Measurements from ENCODE around the gene MTARC2. TPM values are rescaled to one million over a fixed set of nuclear protein-coding genes. Genes with fewer than 3 reads are reported as not detected.

The MTARC2 gene
- total RNA-seq, 1 experiment from 2014 or later, result not detected

DNA sequence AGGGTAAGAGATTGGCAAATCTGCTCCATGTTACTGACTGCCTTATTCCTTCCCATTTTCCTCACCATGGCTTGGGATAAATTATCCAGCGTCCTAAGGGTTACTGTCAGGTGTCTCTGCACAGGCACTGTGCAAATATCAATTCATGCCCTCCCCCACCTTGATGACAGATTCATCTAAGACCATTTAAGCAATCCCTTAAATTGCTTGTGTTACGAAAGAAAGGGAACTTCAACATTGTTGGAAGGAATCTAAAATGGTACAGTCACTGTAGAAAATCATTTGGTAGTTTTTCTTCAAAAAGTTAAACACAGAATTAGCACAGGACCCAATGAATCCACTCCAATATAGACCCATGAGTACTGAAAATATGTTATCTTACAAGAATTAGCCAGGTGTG is 17.6 kb upstream of the MTARC2 start:
- POLR2A ChIA-PET (ENCODE audit: low non-redundant PET), result no interaction called here
- H3K9me3 ChIP-seq (ENCODE audit: low read depth, low read length, poor library complexity, severe bottlenecking), result no peaks in the 10 kb centered on the region
- CTCF ChIA-PET, result no interaction called here
- intact Hi-C loops (cut with micrococcal nuclease; ENCODE audit: unreplicated experiment), result no loop called here
- no peak for DNase-seq (ENCODE audit: low spot score)
- no peak overlapping the region for H3K4me3 ChIP-seq (ENCODE audit: low read depth, low read length, poor library complexity, severe bottlenecking)
- H3K27me3 ChIP-seq (replicated peaks; ENCODE audit: insufficient read depth, low read depth, low read length, poor library complexity), result no peaks in the 10 kb centered on the region
- TF ChIP-seq, protein P1, sequence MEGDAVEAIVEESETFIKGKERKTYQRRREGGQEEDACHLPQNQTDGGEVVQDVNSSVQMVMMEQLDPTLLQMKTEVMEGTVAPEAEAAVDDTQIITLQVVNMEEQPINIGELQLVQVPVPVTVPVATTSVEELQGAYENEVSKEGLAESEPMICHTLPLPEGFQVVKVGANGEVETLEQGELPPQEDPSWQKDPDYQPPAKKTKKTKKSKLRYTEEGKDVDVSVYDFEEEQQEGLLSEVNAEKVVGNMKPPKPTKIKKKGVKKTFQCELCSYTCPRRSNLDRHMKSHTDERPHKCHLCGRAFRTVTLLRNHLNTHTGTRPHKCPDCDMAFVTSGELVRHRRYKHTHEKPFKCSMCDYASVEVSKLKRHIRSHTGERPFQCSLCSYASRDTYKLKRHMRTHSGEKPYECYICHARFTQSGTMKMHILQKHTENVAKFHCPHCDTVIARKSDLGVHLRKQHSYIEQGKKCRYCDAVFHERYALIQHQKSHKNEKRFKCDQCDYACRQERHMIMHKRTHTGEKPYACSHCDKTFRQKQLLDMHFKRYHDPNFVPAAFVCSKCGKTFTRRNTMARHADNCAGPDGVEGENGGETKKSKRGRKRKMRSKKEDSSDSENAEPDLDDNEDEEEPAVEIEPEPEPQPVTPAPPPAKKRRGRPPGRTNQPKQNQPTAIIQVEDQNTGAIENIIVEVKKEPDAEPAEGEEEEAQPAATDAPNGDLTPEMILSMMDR (conservative IDR thresholded peaks at IDR 0.05; ENCODE audit: low read depth, low read length), result no peak
- no peak for TF ChIP-seq EZH2 (IDR thresholded peaks at IDR 0.05; ENCODE audit: borderline replicate concordance, low read depth, low read length, poor library complexity, severe bottlenecking)
- H3K27ac ChIP-seq (ENCODE audit: low read depth, low read length, poor library complexity, severe bottlenecking), result no peak overlapping the region
- no TSS peak for BruUV-seq (replicated peaks)
- no peaks in the 10 kb centered on the region for H3K4me1 ChIP-seq (ENCODE audit: insufficient read depth, low read length, poor library complexity, severe bottlenecking)
- no peaks in the 10 kb centered on the region for H3K36me3 ChIP-seq (ENCODE audit: insufficient read depth, low read length, poor library complexity, severe bottlenecking)

DNA sequence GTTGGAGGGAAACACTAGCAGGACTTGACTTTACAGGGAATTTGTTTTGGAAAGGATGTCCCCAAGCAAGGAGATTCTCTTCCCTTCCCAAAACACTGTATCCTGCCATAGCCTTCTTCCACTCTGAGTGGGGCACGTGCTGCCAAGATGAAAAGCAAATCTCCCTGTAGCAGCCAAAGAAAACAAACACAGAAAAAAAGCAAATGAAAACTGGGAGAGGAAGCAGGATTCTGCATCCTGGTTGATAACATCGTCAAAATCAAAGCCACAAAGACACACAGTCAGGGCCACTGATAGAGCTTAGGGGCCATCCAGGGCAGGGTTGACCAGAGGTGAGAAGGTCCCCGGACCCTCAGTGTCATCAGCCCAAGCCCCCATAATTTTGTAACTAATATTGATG is 16.0 kb upstream of the MTARC2 start:
- no TSS peak for BruUV-seq (replicated peaks)
- Histone ChIP-seq H3K4me1 (ENCODE audit: insufficient read depth, low read length, poor library complexity, severe bottlenecking) (no peaks in the 10 kb centered on the region), H3K9me3 (ENCODE audit: low read depth, low read length, poor library complexity, severe bottlenecking) (no peaks in the 10 kb centered on the region), H3K4me3 (ENCODE audit: low read depth, low read length, poor library complexity, severe bottlenecking) (no peak overlapping the region), H3K36me3 (ENCODE audit: insufficient read depth, low read length, poor library complexity, severe bottlenecking) (no peaks in the 10 kb centered on the region), H3K27me3 (replicated peaks; ENCODE audit: insufficient read depth, low read depth, low read length, poor library complexity) (no peaks in the 10 kb centered on the region), H3K27ac (ENCODE audit: low read depth, low read length, poor library complexity, severe bottlenecking) (no peak overlapping the region)
- intact Hi-C loops (cut with micrococcal nuclease; ENCODE audit: unreplicated experiment), result loop anchor here (2.0 kb wide), 2 partner anchors 51 to 451 kb away; no protein-coding TSS in a partner anchor
- TF ChIP-seq, protein P1 (conservative IDR thresholded peaks at IDR 0.05; ENCODE audit: low read depth, low read length), result no peak
- TF ChIP-seq EZH2 (IDR thresholded peaks at IDR 0.05; ENCODE audit: borderline replicate concordance, low read depth, low read length, poor library complexity, severe bottlenecking), result no peak
- POLR2A ChIA-PET (ENCODE audit: low non-redundant PET), result no interaction called here
- CTCF ChIA-PET, result no interaction called here
- no peak for DNase-seq (ENCODE audit: low spot score)

DNA sequence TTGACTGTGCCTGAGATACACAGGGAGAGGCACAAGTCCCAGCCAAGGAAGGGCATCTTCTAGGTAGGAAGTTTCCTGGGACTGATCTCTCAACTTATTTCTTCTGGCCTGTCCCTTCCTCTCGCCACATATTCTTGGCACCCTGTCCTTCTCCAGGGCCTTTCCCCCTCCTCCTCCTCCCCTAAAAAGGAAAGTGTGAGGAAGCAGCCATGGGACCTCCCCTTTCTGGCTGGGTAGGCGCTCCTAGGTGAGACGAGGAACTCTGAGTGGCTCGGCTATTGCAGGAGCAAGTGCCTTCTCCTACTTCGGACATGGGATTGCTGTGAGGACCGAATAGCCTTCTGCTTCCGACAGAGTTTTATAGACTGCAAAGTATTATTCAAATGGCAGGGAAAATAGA is 15.5 kb upstream of the MTARC2 start:
- Histone ChIP-seq H3K4me1 (ENCODE audit: insufficient read depth, low read length, poor library complexity, severe bottlenecking) (no peaks in the 10 kb centered on the region), H3K36me3 (ENCODE audit: insufficient read depth, low read length, poor library complexity, severe bottlenecking) (no peaks in the 10 kb centered on the region), H3K4me3 (ENCODE audit: low read depth, low read length, poor library complexity, severe bottlenecking) (no peak overlapping the region), H3K27ac (ENCODE audit: low read depth, low read length, poor library complexity, severe bottlenecking) (no peak overlapping the region), H3K27me3 (replicated peaks; ENCODE audit: insufficient read depth, low read depth, low read length, poor library complexity) (no peaks in the 10 kb centered on the region), H3K9me3 (ENCODE audit: low read depth, low read length, poor library complexity, severe bottlenecking) (no peaks in the 10 kb centered on the region)
- TF ChIP-seq, protein P1 (conservative IDR thresholded peaks at IDR 0.05; ENCODE audit: low read depth, low read length), result no peak
- intact Hi-C loops (cut with micrococcal nuclease; ENCODE audit: unreplicated experiment), result loop anchor here (2.0 kb wide), 2 partner anchors 52 to 452 kb away; no protein-coding TSS in a partner anchor
- BruUV-seq (replicated peaks), result no TSS peak
- POLR2A ChIA-PET (ENCODE audit: low non-redundant PET), result no interaction called here
- CTCF ChIA-PET, result interaction anchor here (0.6 to 2.0 kb wide), 12 partner anchors 15 to 790 kb away, joined by 3 to 19 read pairs (median 6); partner anchors contain the start of gene MTARC2
- DNase-seq (ENCODE audit: low spot score), result no peak
